H9 (cell line): Measurements from ENCODE around the gene HRAS. TPM values are rescaled to one million over a fixed set of nuclear protein-coding genes. Genes with fewer than 3 reads are reported as not detected.

ENCODE experiments used
- DNase-seq: peaks from one replicate; pipeline ENCODE4 v3.0.0-alpha.2; 2017
- H2AFZ ChIP-seq: one replicate; pipeline ENCODE4 v1.6.1; 2013; ENCODE audit warnings: mild to moderate bottlenecking, low read length, control low read depth, moderate library complexity
- H2AK5ac ChIP-seq: 2 replicates; pipeline ENCODE4 v1.6.1; 2013; ENCODE audit warnings: low read length, control low read depth, mixed read lengths; ENCODE audit not compliant: insufficient read length
- H2BK120ac ChIP-seq: one replicate; pipeline ENCODE4 v1.6.1; 2013; ENCODE audit warnings: low read depth, mild to moderate bottlenecking, low read length, control low read depth, inconsistent platforms; ENCODE audit not compliant: poor library complexity, severe bottlenecking
- H2BK12ac ChIP-seq: 2 replicates; pipeline ENCODE4 v1.6.1; 2013; ENCODE audit warnings: low read length, control low read depth, mixed read lengths, low read depth; ENCODE audit not compliant: insufficient read length
- H2BK15ac ChIP-seq: 2 replicates; pipeline ENCODE4 v1.6.1; 2013; ENCODE audit warnings: low read depth, low read length, control low read depth
- H2BK20ac ChIP-seq: one replicate; pipeline ENCODE4 v1.6.1; 2013; ENCODE audit warnings: low read depth, mild to moderate bottlenecking, low read length, control low read depth, inconsistent platforms; ENCODE audit not compliant: poor library complexity, severe bottlenecking
- H2BK5ac ChIP-seq: 2 replicates; pipeline ENCODE4 v1.6.1; 2013; ENCODE audit warnings: low read length, control low read depth, mixed read lengths; ENCODE audit not compliant: insufficient read length
- H3K14ac ChIP-seq: 2 replicates; pipeline ENCODE4 v1.6.1; 2013; ENCODE audit warnings: low read length, control low read depth; ENCODE audit not compliant: insufficient read depth
- H3K18ac ChIP-seq: 2 replicates; pipeline ENCODE4 v1.6.1; 2013; ENCODE audit warnings: low read depth, mild to moderate bottlenecking, mixed read lengths, low read length, control low read depth; ENCODE audit not compliant: insufficient read length
- H3K23ac ChIP-seq: 2 replicates; pipeline ENCODE4 v1.6.1; 2013; ENCODE audit warnings: low read length, control low read depth, mixed read lengths, low read depth; ENCODE audit not compliant: insufficient read length
- H3K23me2 ChIP-seq: 2 replicates; pipeline ENCODE4 v1.6.1; 2013; ENCODE audit warnings: low read depth, mild to moderate bottlenecking, mixed read lengths, low read length, control low read depth; ENCODE audit not compliant: insufficient read length, poor library complexity, severe bottlenecking
- H3K27ac ChIP-seq: 2 replicates; pipeline ENCODE4 v1.5.1; 2013; ENCODE audit warnings: low read length, control low read depth, mixed read lengths, low read depth; ENCODE audit not compliant: insufficient read length
- H3K27me3 ChIP-seq: 2 replicates; pipeline ENCODE4 v1.6.1; 2013; ENCODE audit warnings: low read length, control low read depth, inconsistent platforms; ENCODE audit not compliant: insufficient read depth
- H3K4ac ChIP-seq: 2 replicates; pipeline ENCODE4 v1.6.1; 2013; ENCODE audit warnings: low read depth, mild to moderate bottlenecking, control low read depth, inconsistent platforms, low read length, moderate library complexity
- H3K4me1 ChIP-seq: 2 replicates; pipeline ENCODE4 v1.6.1; 2013; ENCODE audit warnings: low read length, control low read depth, inconsistent platforms; ENCODE audit not compliant: insufficient read depth
- H3K4me2 ChIP-seq: 2 replicates; pipeline ENCODE4 v1.6.1; 2013; ENCODE audit warnings: low read length, control low read depth, mixed read lengths; ENCODE audit not compliant: insufficient read length, insufficient read depth
- H3K56ac ChIP-seq: 2 replicates; pipeline ENCODE4 v1.6.1; 2013; ENCODE audit warnings: low read depth, mild to moderate bottlenecking, mixed read lengths, low read length, control low read depth; ENCODE audit not compliant: insufficient read length
- H3K79me1 ChIP-seq: 2 replicates; pipeline ENCODE4 v1.6.1; 2013; ENCODE audit warnings: low read depth, mild to moderate bottlenecking, moderate library complexity, low read length, control low read depth, inconsistent platforms; ENCODE audit not compliant: insufficient read depth, poor library complexity, severe bottlenecking
- H3K79me2 ChIP-seq: 2 replicates; pipeline ENCODE4 v1.6.1; 2013; ENCODE audit warnings: low read length, control low read depth, inconsistent platforms; ENCODE audit not compliant: insufficient read depth
- H3K9ac ChIP-seq: 2 replicates; pipeline ENCODE4 v1.6.1; 2013; ENCODE audit warnings: low read length, control low read depth, mixed read lengths; ENCODE audit not compliant: insufficient read length; ENCODE audit errors: extremely low read depth
- H3K9me3 ChIP-seq: one replicate; pipeline ENCODE4 v1.6.1; 2013; ENCODE audit warnings: low read depth, low read length, inconsistent platforms; ENCODE audit not compliant: control insufficient read depth
- H3T11ph ChIP-seq: one replicate; pipeline ENCODE4 v1.6.1; 2013; ENCODE audit warnings: mild to moderate bottlenecking, low read length, control low read depth, inconsistent platforms
- H4K20me1 ChIP-seq: one replicate; pipeline ENCODE4 v1.6.1; 2013; ENCODE audit not compliant: control insufficient read depth, insufficient read length, insufficient read depth
- H4K5ac ChIP-seq: 2 replicates; pipeline ENCODE4 v1.6.1; 2013; ENCODE audit warnings: low read depth, mild to moderate bottlenecking, mixed read lengths, low read length, control low read depth; ENCODE audit not compliant: insufficient read length
- H4K8ac ChIP-seq: replicated peaks from 2 replicates; pipeline ENCODE4 v1.6.1; 2013; ENCODE audit warnings: low read length, control low read depth, mixed read lengths, low read depth; ENCODE audit not compliant: insufficient read length
- H4K91ac ChIP-seq: 2 replicates; pipeline ENCODE4 v1.6.1; 2013; ENCODE audit warnings: low read depth, mild to moderate bottlenecking, moderate library complexity, mixed read lengths, low read length, control low read depth; ENCODE audit not compliant: insufficient read length
- H3K27ac Mint-ChIP-seq, 3 experiments: 2 replicates in 2 of 3; 3 replicates in 1 of 3; pipeline ENCODE4 v1.8.0; 2020 to 2021; ENCODE audit warnings: mixed read lengths in 3 of 3, mild to moderate bottlenecking in 1 of 3, moderate library complexity in 1 of 3
- H3K27me3 Mint-ChIP-seq: 2 replicates; pipeline ENCODE4 v1.8.0; 2021; ENCODE audit warnings: low read depth, mild to moderate bottlenecking, moderate library complexity, mixed read lengths
- H3K36me3 Mint-ChIP-seq, 3 experiments: 2 replicates in 2 of 3; 3 replicates in 1 of 3; pipeline ENCODE4 v1.8.0; 2020 to 2021; ENCODE audit warnings: low read depth in 3 of 3, mixed read lengths in 3 of 3; ENCODE audit not compliant: insufficient read depth in 1 of 3
- H3K4me1 Mint-ChIP-seq, 2 experiments: 2 replicates each; pipeline ENCODE4 v1.8.0; 2020; ENCODE audit warnings: mixed read lengths in 2 of 2
- H3K4me3 Mint-ChIP-seq, 2 experiments: 2 replicates in 1 of 2; 3 replicates in 1 of 2; pipeline ENCODE4 v1.8.0; 2020 to 2021; ENCODE audit warnings: mild to moderate bottlenecking in 2 of 2, mixed read lengths in 2 of 2, moderate library complexity in 1 of 2
- H3K9me3 Mint-ChIP-seq, 2 experiments: 2 replicates in 1 of 2; 3 replicates in 1 of 2; pipeline ENCODE4 v1.8.0; 2020; ENCODE audit warnings: mild to moderate bottlenecking in 2 of 2, mixed read lengths in 2 of 2, moderate library complexity in 1 of 2
- CTCF ChIP-seq: fragments of 200-600 bp; sonication (generic); conservative IDR thresholded peaks from 3 replicates; pipeline ENCODE4 v1.8.0; 2021; ENCODE audit warnings: antibody characterized with exemption, mild to moderate bottlenecking
- WGBS: extraction: QIAGEN DNeasy Blood & Tissue Kit; methylation state at CpG from one replicate; pipeline ENCODE4 v1.1.7; 2013; ENCODE audit warnings: missing lambda C conversion rate, low lambda C conversion rate, mixed read lengths; ENCODE audit not compliant: insufficient read length; ENCODE audit errors: extremely low coverage; 5-methylcytosine and 5-hydroxymethylcytosine counted together
- total RNA-seq: library from RNA; stranded (reverse); gene quantifications from 2 replicates; pipeline ENCODE4 v1.2.1, GENCODE V29; 2021

HRAS gene
- total RNA-seq, 1 experiment from 2014 or later = 61.8 TPM

DNA sequence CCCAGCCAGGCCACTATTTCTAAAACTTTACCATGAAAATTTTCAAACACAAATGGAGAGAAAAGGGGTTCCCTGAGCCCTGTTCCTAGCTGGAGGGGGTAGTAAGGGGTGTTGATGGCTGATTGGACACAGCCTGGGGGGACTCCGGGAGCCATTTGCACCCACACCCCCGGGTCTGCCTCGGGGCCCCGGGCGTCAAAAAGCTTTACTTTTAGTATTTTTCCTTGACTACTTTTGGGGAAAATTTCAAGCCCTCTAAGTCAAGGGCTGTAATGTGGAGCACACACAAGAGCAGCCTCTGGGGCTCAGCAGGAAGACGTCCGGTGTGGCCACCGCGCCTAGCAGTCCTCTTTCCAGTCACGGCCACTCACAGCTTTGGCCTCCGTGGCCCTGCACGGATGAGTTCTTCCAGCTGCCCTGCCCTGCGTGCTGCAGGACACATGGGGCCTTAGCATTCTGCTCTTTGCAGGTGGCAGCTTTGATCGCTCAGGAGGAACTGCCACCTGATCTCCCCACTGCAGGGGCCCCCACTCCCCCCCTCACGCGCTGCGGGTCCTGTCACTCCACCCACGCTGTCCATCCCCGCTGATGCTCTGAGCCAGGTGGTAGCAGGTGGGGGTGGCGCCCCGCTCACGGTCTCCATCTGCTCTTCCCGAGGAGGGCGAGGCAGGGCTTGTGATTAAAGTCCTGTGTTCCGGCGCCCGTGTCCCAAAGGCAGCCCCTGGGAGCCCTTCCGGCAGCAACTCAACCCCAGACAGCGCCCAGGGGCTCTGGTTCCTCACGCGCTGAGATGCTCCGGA lies 42.7 kb downstream of the HRAS start:
- no peak overlapping the region for H3K4me2 ChIP-seq
- H3K56ac ChIP-seq = no peak overlapping the region
- no peak overlapping the region for H3K27ac ChIP-seq
- Mint-ChIP-seq H3K4me3 (no peak overlapping the region), H3K27me3 (peaks cover 4% of the 10 kb centered on the region; the same call in 1 of the 2 replicates), H3K27ac (peak overlapping the region in 1 of 3 experiments; percentile 35; a peak in 1 of 7 replicates), H3K36me3 (peaks cover 20 to 48% (median 47%) of the 10 kb centered on the region in 3 experiments), H3K9me3 (peaks cover 8% of the 10 kb centered on the region in 2 experiments), H3K4me1 (no peaks in the 10 kb centered on the region)
- no peak overlapping the region for H2AFZ ChIP-seq
- no peaks in the 10 kb centered on the region for H4K20me1 ChIP-seq
- TF ChIP-seq CTCF = no peak
- H3T11ph ChIP-seq = no peak overlapping the region
- H2AK5ac ChIP-seq = no peak overlapping the region
- H3K4me1 ChIP-seq = no peaks in the 10 kb centered on the region
- no peak overlapping the region for H2BK20ac ChIP-seq
- no peak overlapping the region for H2BK5ac ChIP-seq
- no peak overlapping the region for H3K4ac ChIP-seq
- no peaks in the 10 kb centered on the region for H3K27me3 ChIP-seq
- H3K9me3 ChIP-seq = no peaks in the 10 kb centered on the region
- no peak overlapping the region for H3K9ac ChIP-seq
- no peaks in the 10 kb centered on the region for H3K79me2 ChIP-seq
- H4K5ac ChIP-seq = no peak overlapping the region
- H2BK15ac ChIP-seq = no peak overlapping the region
- H3K14ac ChIP-seq = no peak overlapping the region
- no peaks in the 10 kb centered on the region for H3K79me1 ChIP-seq
- WGBS = no CpG with 5 or more reads among the region's 32 CpGs
- H2BK12ac ChIP-seq = no peak overlapping the region
- H3K23ac ChIP-seq = no peak overlapping the region
- H4K91ac ChIP-seq = no peak overlapping the region
- no peak overlapping the region for H2BK120ac ChIP-seq
- no peak for DNase-seq
- no peak overlapping the region for H4K8ac ChIP-seq
- no peaks in the 10 kb centered on the region for H3K23me2 ChIP-seq
- no peak overlapping the region for H3K18ac ChIP-seq
